Umbilical cord (tissue), 2 donors: ENCODE results near the gene SNX17. TPM values are rescaled to one million over a fixed set of nuclear protein-coding genes. Genes with fewer than 3 reads are reported as not detected.
"Not testable (repeated sequence)": the region's sequence is repeated elsewhere in the genome, so short reads cannot be mapped to it uniquely, and the experiment has no call there.

ENCODE experiments used
- DNase-seq: peaks from one replicate; pipeline ENCODE4 v3.0.0-alpha.2; 2015; ENCODE audit warnings: low spot score
- total RNA-seq: library from RNA; depleted of rRNA; stranded (reverse); fragments of >200 nt; gene quantifications from one replicate; pipeline ENCODE4 v1.2.3, GENCODE V29; 2014; ENCODE audit warnings: low replicate concordance; ENCODE audit not compliant: insufficient read depth

Gene SNX17
- total RNA-seq, 1 donor from 2014 or later, result 98.0 TPM

DNA sequence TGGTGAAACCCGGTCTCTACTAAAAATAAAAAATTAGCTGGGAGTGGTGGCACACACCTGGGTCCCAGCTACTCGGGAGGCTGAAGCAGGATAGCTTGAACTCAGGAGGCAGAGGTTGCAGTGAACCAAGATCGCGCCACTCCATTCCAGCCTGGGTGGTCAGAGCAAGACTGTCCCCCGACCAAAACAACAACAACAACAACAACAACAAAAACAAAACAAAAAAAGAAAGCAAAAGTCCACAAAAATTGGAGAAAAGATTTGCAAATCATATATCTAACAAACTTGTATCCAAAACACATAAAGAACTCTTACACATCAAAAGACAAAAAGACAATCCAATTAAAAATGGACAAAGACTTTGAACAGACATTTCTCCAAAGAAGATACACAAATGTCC is 28.5 kb downstream of the SNX17 start:
- DNase-seq, result no peak

- DNase-seq, result no peak
Measured at GRCh38 chr2:27400348-27401135, 30.1 kb downstream of the SNX17 start.

GRCh38 chr2:27407798-27408491 is 37.5 kb downstream of the SNX17 start:
- peak; percentile 46 for DNase-seq

DNA sequence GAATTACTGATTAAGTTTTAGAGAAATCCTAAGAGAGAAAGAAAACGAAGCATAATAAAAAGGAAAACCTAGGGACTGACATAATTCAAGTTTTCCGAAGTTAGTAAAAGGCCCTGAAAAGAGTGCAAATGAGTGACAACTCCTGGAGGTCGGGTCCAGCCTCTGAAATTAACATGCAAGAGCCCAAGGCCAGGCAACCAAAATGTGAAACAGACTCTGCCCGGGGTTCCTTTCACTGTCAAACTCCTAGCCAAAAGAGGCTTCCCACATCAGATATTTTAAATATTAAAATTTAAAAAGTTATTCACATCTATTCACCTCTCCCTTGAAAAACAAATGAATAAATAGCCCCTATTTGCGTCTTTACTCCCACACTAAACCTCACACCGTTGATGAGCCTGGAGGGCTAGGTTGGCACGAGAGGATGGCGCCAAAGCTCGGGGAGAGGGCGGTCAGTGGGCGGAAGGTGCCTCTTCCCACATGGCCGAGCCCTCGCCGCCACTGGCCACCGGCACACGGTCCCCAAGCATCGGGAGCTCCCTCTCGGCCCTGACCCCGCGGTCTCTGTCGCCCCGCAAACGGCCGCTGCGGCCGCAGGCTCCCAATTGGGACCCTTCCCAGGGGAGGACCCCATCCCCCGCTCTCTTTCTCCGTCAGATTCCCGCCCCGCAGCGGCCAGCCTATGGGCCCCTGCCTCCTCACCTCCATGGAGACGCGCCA is 38.3 kb downstream of the SNX17 start:
- no peak for DNase-seq

- DNase-seq, result peak; percentile 95
Measured at GRCh38 chr2:27409321-27410073, 39.1 kb downstream of the SNX17 start, which contains the start of gene PPM1G. Gene PPM1G (minus strand): TSS chr2:27409591. CDS start chr2:27409422, 169 bp downstream.

DNA sequence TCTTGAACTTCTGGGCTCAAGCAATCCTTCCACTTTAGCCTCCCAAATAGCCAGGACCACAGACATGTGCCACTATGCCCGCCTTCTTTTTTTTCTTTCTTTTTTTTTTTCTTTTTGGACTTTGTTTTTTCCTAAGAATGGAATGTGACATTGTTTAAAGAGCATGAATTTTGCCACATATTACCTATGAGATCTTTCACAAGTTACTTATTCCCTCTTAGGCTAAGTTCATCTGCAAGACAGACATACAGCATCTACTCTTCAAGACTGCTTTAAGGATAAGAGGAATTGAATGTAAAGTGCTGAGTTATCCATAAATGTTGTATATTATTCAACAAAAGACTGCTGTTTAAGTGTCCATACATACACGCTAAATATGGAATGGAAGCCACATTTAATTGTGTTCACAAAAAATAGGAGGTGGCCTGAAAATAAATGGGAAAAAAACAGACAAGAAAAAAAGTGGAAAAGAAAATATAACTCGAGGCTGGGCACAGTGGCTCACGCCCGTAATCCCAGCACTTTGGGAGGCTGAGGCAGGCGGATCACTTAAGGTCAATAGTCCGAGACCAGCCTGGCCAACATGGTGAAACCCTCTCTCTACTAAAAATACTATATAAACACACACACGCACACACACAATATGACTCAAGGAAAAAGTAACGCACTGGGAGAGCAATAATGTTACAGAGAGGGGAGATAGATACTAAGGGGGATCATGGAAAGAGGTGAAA is 42.2 kb downstream of the SNX17 start:
- DNase-seq, result no peak

DNA sequence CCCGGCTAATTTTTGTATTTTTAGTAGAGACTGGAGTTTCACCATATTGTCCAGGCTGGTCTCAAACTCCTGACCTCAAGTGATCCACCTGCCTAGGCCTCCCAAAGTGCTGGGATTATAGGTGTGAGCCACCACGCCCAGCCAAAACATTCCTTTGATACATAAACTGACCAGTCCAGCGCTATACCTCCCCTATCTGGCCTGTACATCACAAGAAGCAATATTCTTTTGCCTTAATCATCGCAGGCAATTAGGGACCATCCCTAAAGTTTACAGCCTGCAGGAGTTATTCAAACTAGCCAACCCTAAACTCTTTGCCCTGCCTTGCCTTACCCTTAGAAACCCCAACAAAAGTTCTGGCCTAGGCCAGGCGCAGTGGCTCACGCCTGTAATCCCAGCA is 45.7 kb downstream of the SNX17 start:
- no peak for DNase-seq

GRCh38 chr2:27420996-27421395 is 50.6 kb downstream of the SNX17 start:
- no peak for DNase-seq

- no peak for DNase-seq
Measured at GRCh38 chr2:27421660-27422250, 51.3 kb downstream of the SNX17 start.

DNA sequence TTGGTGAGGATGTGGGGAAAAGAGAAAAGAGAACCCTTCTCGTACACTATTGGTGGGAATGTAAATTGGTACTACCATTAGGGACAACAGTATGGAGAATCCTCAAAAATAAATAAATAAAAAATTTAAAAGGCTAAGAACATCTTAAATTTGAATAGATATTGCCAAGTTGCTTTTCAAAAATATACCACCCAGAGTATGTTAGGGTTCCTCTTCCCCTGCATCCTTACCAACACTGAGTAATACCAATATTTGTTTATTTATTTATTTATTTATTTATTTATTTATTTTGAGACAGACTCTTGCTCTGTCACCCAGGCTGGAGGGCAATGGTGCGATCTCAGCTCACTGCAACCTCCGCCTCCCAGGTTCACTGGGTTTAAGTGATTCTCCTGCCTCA is 52.5 kb downstream of the SNX17 start:
- DNase-seq, result no peak

- not testable (repeated sequence) for DNase-seq
Measured at GRCh38 chr2:27425039-27425438, 54.6 kb downstream of the SNX17 start.

Other genes with a start within 250 kb of the SNX17 start
- gene ABHD1, start 246.8 kb upstream of the SNX17 start, total RNA-seq, result 1.2 TPM
- gene PREB, start 236.0 kb upstream of the SNX17 start, total RNA-seq, result 20.2 TPM
- not detected for gene PRR30, start 231.2 kb upstream of the SNX17 start, total RNA-seq
- gene TCF23, start 221.6 kb upstream of the SNX17 start, total RNA-seq, result 1.7 TPM
- 112 TPM for gene ATRAID, start 158.6 kb upstream of the SNX17 start, total RNA-seq
- gene SLC5A6, start 158.3 kb upstream of the SNX17 start, total RNA-seq, result 13.0 TPM
- gene CAD, start 153.2 kb upstream of the SNX17 start, total RNA-seq, result 45.0 TPM
- gene SLC30A3, start 107.6 kb upstream of the SNX17 start, total RNA-seq, result 5.5 TPM
- not detected for gene DNAJC5G, start 95.2 kb upstream of the SNX17 start, total RNA-seq
- 5.1 TPM for gene TRIM54, start 88.2 kb upstream of the SNX17 start, total RNA-seq
- gene UCN, start 62.2 kb upstream of the SNX17 start, total RNA-seq, result 1.4 TPM
- gene MPV17, start 47.5 kb upstream of the SNX17 start, total RNA-seq, result 27.9 TPM
- 31.8 TPM for gene GTF3C2, start 13.9 kb upstream of the SNX17 start, total RNA-seq
- gene EIF2B4, start 278 bp upstream of the SNX17 start, total RNA-seq, result 10.1 TPM
- gene ZNF513, start 10.1 kb downstream of the SNX17 start, total RNA-seq, result 8.4 TPM
- 28.2 TPM for gene PPM1G, start 39.0 kb downstream of the SNX17 start, total RNA-seq
- gene NRBP1, start 58.0 kb downstream of the SNX17 start, total RNA-seq, result 89.3 TPM
- not detected for gene KRTCAP3, start 71.8 kb downstream of the SNX17 start, total RNA-seq
- 21.4 TPM for gene IFT172, start 119.1 kb downstream of the SNX17 start, total RNA-seq
- gene FNDC4, start 124.6 kb downstream of the SNX17 start, total RNA-seq, result 3.1 TPM
- gene GCKR, start 126.2 kb downstream of the SNX17 start, total RNA-seq, result not detected
- 27.7 TPM for gene ZNF512, start 212.4 kb downstream of the SNX17 start, total RNA-seq